ENCODE data around the gene FCHO1.
A peak's percentile ranks its signal among the peaks of the same experiment; 100 is the strongest.

GRCh38 chr19:17829855-17830566 is 78.7 kb downstream of the FCHO1 start:
- TF ChIP-seq CTCF (IDR thresholded peaks at IDR 0.05), result peak in 1 of 12 donors; percentile 18
- no peak for TF ChIP-seq POLR2A (IDR thresholded peaks at IDR 0.05)
